ENCODE results near the gene SIPA1. TPM values are rescaled to one million over a fixed set of nuclear protein-coding genes. Genes with fewer than 3 reads are reported as not detected.

Gene SIPA1
- total and polyA plus RNA-seq, 2 of the 8 experiments (the other 6 are each of a cell fraction or from before 2014, with no cell fraction given) = 35.3 to 72.2 TPM

DNA sequence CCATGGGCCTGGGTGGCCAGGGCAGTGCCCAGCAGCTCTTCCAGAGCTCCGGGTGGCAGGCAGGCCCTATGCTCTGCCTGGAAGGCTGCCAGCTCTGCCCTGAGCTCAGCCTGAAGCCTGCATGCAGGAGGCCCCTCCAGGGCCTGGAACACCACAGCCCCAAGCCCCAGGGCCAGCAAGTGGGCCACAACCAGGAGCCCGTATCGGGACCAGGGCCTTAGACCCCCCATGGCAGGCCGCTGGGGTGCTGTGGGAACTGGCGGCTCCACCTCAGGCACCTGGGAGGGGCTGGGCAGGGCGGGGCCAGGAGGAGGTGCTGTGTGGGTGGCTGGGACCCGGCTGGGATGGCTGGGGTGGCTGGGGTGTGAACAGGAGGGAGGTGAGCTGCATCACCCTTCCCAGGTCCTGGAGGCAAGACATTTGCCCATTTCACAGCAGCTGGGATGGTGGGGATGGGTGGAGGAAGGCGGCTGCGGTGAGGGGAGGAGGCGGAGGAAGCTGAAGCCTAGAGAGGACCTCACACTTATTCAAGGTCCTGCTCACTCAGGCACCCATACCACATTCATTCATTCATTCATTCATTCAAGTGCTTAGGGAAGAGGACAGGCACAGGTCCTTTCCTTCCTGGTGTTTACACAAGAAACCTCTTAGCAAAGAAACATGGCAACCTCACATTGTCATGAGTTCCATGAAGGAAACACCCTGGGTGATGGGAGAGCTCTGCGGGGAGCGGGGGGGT, 42.2 kb upstream of the SIPA1 start, which contains the start of gene KCNK7 (continued):
- TF ChIP-seq KDM1A (IDR thresholded peaks at IDR 0.05; ENCODE audit: borderline replicate concordance, low read length) = no peak
- no peak for TF ChIP-seq SUZ12 (IDR thresholded peaks at IDR 0.05; ENCODE audit: low read length)

All from H1 (cell line).